ENCODE results near the gene PDZD2. TPM values are rescaled to one million over a fixed set of nuclear protein-coding genes. Genes with fewer than 3 reads are reported as not detected.
"Not testable (repeated sequence)": the region's sequence is repeated elsewhere in the genome, so short reads cannot be mapped to it uniquely, and the experiment has no call there.

The PDZD2 gene
- total and polyA plus RNA-seq, 3 donors from 2014 or later = 47.3 to 89.1 (median 83.9) TPM

DNA sequence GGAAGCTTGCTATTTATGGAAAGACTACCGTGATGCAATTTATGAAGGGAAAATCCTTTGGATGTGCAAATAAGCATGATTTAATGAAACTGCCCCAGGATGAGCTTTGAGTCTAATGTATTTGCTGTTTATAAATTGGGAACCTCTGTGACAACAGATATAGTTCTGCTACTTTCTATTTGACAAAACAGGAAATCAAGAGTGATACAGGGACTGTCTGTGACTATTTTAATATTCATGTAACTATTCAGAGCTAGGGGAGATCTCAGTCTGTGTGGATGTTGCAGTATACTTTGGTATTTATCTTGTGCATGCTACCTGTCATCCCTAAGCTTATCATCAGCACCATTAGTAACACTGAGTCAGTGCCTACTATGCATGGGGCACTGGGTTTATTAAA lies 132.1 kb downstream of the PDZD2 start:
- intact Hi-C loops (cut with DNase I; ENCODE audit: low total_unique reads) = no loop called here
- no peak for DNase-seq
- Histone ChIP-seq H3K4me3 (no peak overlapping the region), H3K27ac (no peak overlapping the region), H3K4me1 (peaks cover 3% of the 10 kb centered on the region), H3K9me3 (no peaks in the 10 kb centered on the region), H3K36me3 (ENCODE audit: low read depth, missing control alignments) (no peaks in the 10 kb centered on the region), H3K27me3 (no peaks in the 10 kb centered on the region)
- 63 to 81% methylated on average over 1 of the region's 1 CpG for WGBS, 2 donors
- TF ChIP-seq, protein P1, sequence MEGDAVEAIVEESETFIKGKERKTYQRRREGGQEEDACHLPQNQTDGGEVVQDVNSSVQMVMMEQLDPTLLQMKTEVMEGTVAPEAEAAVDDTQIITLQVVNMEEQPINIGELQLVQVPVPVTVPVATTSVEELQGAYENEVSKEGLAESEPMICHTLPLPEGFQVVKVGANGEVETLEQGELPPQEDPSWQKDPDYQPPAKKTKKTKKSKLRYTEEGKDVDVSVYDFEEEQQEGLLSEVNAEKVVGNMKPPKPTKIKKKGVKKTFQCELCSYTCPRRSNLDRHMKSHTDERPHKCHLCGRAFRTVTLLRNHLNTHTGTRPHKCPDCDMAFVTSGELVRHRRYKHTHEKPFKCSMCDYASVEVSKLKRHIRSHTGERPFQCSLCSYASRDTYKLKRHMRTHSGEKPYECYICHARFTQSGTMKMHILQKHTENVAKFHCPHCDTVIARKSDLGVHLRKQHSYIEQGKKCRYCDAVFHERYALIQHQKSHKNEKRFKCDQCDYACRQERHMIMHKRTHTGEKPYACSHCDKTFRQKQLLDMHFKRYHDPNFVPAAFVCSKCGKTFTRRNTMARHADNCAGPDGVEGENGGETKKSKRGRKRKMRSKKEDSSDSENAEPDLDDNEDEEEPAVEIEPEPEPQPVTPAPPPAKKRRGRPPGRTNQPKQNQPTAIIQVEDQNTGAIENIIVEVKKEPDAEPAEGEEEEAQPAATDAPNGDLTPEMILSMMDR (IDR thresholded peaks at IDR 0.05) = no peak
- no peak for TF ChIP-seq POLR2A (IDR thresholded peaks at IDR 0.05)

DNA sequence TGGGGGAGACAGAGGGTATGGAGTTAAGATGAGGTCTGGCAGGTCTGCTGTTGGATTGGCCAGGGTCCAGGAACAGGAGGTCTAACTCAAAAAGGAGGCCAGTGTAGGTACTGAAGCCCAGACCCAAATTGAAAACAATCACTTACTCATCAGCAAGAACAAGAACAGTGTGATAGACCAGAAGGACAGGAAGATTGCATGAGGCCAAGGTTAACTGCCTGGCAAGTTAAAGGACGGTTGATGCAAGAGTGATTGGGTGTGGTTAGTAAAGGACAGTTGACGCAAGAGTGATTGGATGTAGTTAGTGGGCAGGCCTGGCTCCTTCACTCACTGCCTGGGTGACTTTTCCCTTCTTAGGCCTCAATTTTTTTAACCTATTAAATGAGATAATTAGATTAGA lies 132.6 kb downstream of the PDZD2 start:
- H3K27me3 ChIP-seq = no peaks in the 10 kb centered on the region
- DNase-seq = no peak
- WGBS, 2 donors = 78% methylated on average over 2 of the region's 2 CpGs
- H3K27ac ChIP-seq = no peak overlapping the region
- intact Hi-C loops (cut with DNase I; ENCODE audit: low total_unique reads) = no loop called here
- no peak overlapping the region for H3K4me3 ChIP-seq
- TF ChIP-seq POLR2A (IDR thresholded peaks at IDR 0.05) = no peak
- TF ChIP-seq, protein P1 (IDR thresholded peaks at IDR 0.05) = no peak
- no peaks in the 10 kb centered on the region for H3K9me3 ChIP-seq
- no peaks in the 10 kb centered on the region for H3K36me3 ChIP-seq (ENCODE audit: low read depth, missing control alignments)
- H3K4me1 ChIP-seq = peaks cover 3% of the 10 kb centered on the region

DNA sequence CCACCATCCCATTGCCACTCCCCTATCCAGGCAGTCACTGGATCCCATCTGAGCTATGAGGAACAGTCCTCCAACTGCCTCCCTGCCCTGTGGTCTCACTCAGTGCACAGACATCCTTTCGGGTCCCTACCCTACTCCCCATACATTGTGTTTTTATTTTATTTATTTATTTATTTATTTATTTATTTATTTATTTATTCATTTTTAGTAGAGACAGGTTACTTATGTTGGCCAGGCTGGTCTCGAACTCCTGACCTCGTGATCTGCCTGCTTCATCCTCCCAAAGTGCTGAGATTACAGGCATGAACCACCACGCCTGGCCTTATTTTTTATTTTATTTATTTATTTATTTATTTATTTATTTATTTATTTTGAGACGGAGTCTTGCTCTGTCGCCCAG lies 137.4 kb downstream of the PDZD2 start:
- H3K27ac ChIP-seq; H3K4me1 ChIP-seq; intact Hi-C loops (cut with DNase I; ENCODE audit: low total_unique reads); H3K36me3 ChIP-seq (ENCODE audit: low read depth, missing control alignments); H3K27me3 ChIP-seq; DNase-seq; H3K4me3 ChIP-seq; H3K9me3 ChIP-seq: not testable (repeated sequence)
- 88 to 92% methylated on average over 6 of the region's 6 CpGs for WGBS, 2 donors

DNA sequence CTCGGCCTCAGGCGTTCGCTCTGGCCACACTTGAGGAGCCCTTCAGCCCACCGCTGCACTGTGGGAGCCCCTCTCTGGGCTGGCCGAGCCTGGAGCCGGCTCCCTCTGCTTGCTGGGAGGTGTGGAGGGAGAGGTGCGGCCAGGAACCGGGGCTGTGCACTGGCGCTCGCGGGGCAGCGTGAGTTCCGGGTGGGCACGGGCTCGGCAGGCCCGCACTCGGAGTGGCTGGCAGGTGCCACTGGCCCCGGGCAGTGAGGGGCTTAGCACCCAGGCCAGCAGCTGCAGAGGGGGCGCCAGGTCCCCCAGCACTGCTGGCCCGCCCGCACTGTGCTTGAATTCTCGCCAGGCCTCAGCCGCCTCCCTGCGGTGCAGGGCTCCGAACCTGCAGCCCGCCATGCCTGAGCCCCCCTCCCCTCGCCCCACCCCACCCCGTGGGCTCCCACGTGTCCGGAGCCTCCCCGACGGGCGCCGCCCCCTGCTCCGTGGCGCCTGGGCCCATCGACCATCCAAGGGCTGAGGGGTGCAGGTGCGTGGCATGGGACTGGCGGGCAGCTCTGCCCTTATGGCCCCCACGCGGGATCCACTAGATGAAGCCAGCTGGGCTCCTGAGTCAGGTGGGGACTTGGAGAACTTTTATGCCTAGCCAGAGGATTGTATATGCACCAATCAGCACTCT lies 138.2 kb downstream of the PDZD2 start:
- no peak for TF ChIP-seq POLR2A (IDR thresholded peaks at IDR 0.05)
- TF ChIP-seq, protein P1 (IDR thresholded peaks at IDR 0.05) = no peak
- no peaks in the 10 kb centered on the region for H3K27me3 ChIP-seq
- H3K36me3 ChIP-seq (ENCODE audit: low read depth, missing control alignments) = no peaks in the 10 kb centered on the region
- 92% methylated on average over 40 of the region's 41 CpGs; no CpG with 5 or more reads in 1 of the 2 donors for WGBS, 2 donors
- no peaks in the 10 kb centered on the region for H3K4me1 ChIP-seq
- H3K27ac ChIP-seq = no peak overlapping the region
- H3K9me3 ChIP-seq = no peaks in the 10 kb centered on the region
- no peak for DNase-seq
- H3K4me3 ChIP-seq = peak overlapping the region in 1 of 2 donors; percentile 21
- intact Hi-C loops (cut with DNase I; ENCODE audit: low total_unique reads) = no loop called here

DNA sequence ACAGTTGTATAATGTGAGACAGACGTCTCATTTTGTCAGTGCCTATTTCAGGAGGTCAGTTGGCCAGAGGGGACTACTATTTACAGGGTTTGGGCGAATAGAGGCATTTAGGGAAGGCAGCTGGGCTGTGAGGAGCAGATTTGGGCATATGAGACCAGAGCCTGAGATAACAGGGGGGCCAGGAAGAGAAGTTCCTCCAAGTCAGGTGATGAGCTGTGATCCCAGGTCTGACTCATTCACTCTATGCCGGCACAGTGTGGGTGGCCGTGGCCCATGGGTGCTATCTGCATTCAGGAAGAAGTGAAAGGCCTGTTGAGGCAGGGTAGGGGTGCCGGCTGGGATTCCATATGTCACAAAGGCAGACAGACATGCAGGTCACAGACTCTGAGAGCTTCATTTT lies 142.8 kb downstream of the PDZD2 start:
- H3K27ac ChIP-seq = no peak overlapping the region
- no peaks in the 10 kb centered on the region for H3K27me3 ChIP-seq
- 83 to 84% methylated on average over 5 of the region's 5 CpGs for WGBS, 2 donors
- H3K4me1 ChIP-seq = no peaks in the 10 kb centered on the region
- intact Hi-C loops (cut with DNase I; ENCODE audit: low total_unique reads) = no loop called here
- no peak for DNase-seq
- no peaks in the 10 kb centered on the region for H3K9me3 ChIP-seq
- H3K36me3 ChIP-seq (ENCODE audit: low read depth, missing control alignments) = no peaks in the 10 kb centered on the region
- TF ChIP-seq, protein P1 (IDR thresholded peaks at IDR 0.05) = no peak
- no peak for TF ChIP-seq POLR2A (IDR thresholded peaks at IDR 0.05)
- H3K4me3 ChIP-seq = no peak overlapping the region

Data from testis (tissue), 3 donors.